HCT116 (cell line): ENCODE results near the gene YWHAB. TPM values are rescaled to one million over a fixed set of nuclear protein-coding genes. Genes with fewer than 3 reads are reported as not detected.

Experiments
- ATAC-seq: fragments of 200-7000 bp; cut with Tn5 transposase; 2 replicates; pipeline ENCODE4 v1.9.1; 2020; ENCODE audit warnings: mild to moderate bottlenecking, moderate library complexity
- BruUV-seq: library from RNA; stranded (reverse); fragments of 400-500 nt; replicated peaks from 2 replicates; lab custom pipeline; 2021; lab: Mats Ljungman, UMichigan
- CTCF ChIA-PET: fragments of 300-600 bp; sonication (Branson Sonifier 250); formaldehyde crosslinking; loops from one replicate; lab custom pipeline; 2021; ENCODE audit warnings: antibody characterized with exemption; lab: Charles Lee
- POLR2A ChIA-PET: fragments of 300-600, 350-600 bp; sonication (Branson Sonifier 250); formaldehyde crosslinking; loops from one replicate; lab custom pipeline; 2021; ENCODE audit warnings: antibody characterized with exemption; lab: Charles Lee
- RAD21 ChIA-PET, 2 experiments: fragments of 300-600 bp; sonication (Branson Sonifier 250); formaldehyde crosslinking; loops; one replicate each; lab custom pipeline; 2023; ENCODE audit warnings: low total read pairs in 2 of 2; ENCODE audit not compliant: uncharacterized antibody in 2 of 2, unreplicated experiment in 2 of 2, low non-redundant PET in 1 of 2; lab: Charles Lee
- DNase-seq: peaks from one replicate; pipeline ENCODE4 v3.0.0-alpha.2; 2010; ENCODE audit warnings: low read depth, low spot score
- H2AFZ ChIP-seq: fragments of 200-600 bp; shearing (Covaris generic), sonication (generic); 2 replicates; pipeline ENCODE4 v1.6.1; 2017; ENCODE audit warnings: low read depth, mixed run types, mixed read lengths, antibody characterized with exemption, low read length; ENCODE audit not compliant: poor library complexity, severe bottlenecking
- H3K27ac ChIP-seq: 2 replicates; pipeline ENCODE4 v1.5.1; 2012; ENCODE audit warnings: low read depth, low read length
- H3K27me3 ChIP-seq: fragments of 200-600 bp; sonication (generic); 2 replicates; pipeline ENCODE4 v1.6.1; 2016; ENCODE audit warnings: mixed run types, low read length, mixed read lengths; ENCODE audit not compliant: insufficient read depth
- H3K36me3 ChIP-seq, 2 experiments: fragments of 200-500 bp in 1 of 2; fragments of 200-600 bp in 1 of 2; sonication (Bioruptor generic) in 1 of 2; sonication (generic) in 1 of 2; 2 replicates each; pipeline versions ENCODE4 v1.5.1 to v1.6.1; 2014 to 2016; ENCODE audit warnings: low read length in 2 of 2, inconsistent platforms in 1 of 2, mixed read lengths in 1 of 2, mixed run types in 1 of 2; ENCODE audit not compliant: insufficient read depth in 2 of 2, control insufficient read depth in 1 of 2
- H3K4me1 ChIP-seq, 2 experiments: fragments of 200-600 bp in 1 of 2; sonication (generic) in 1 of 2; 2 replicates each; pipeline versions ENCODE4 v1.5.1 to v1.6.1; 2012 to 2017; ENCODE audit warnings: low read length in 2 of 2, inconsistent platforms in 1 of 2, mild to moderate bottlenecking in 1 of 2, mixed read lengths in 1 of 2, mixed run types in 1 of 2, moderate library complexity in 1 of 2; ENCODE audit not compliant: insufficient read depth in 2 of 2, control insufficient read depth in 1 of 2
- H3K4me2 ChIP-seq: fragments of 200-600 bp; sonication (generic); 2 replicates; pipeline ENCODE4 v1.6.1; 2017; ENCODE audit warnings: mixed run types, low read length, mixed read lengths
- H3K4me3 ChIP-seq, 2 experiments: fragments of 200-600 bp in 1 of 2; sonication (generic) in 1 of 2; replicated peaks in 1 of 2; 2 replicates each; pipeline ENCODE4 v1.5.1; 2011 to 2016; ENCODE audit warnings: low read length in 2 of 2, control low read depth in 1 of 2, low read depth in 1 of 2, mild to moderate bottlenecking in 1 of 2, mixed read lengths in 1 of 2, mixed run types in 1 of 2
- H3K79me2 ChIP-seq: fragments of 200-600 bp; sonication (generic); 2 replicates; pipeline ENCODE4 v1.6.1; 2017; ENCODE audit warnings: mild to moderate bottlenecking, mixed run types, low read length, moderate library complexity, mixed read lengths; ENCODE audit not compliant: insufficient read depth
- H3K9ac ChIP-seq: fragments of 200-600 bp; sonication (generic); 2 replicates; pipeline ENCODE4 v1.6.1; 2016; ENCODE audit warnings: low read length, mixed read lengths
- H3K9me2 ChIP-seq: fragments of 200-600 bp; sonication (generic), shearing (Covaris generic); 2 replicates; pipeline ENCODE4 v1.6.1; 2017; ENCODE audit warnings: mixed run types, mild to moderate bottlenecking, moderate library complexity; ENCODE audit not compliant: insufficient read depth
- H3K9me3 ChIP-seq, 2 experiments: fragments of 200-500 bp in 1 of 2; fragments of 200-600 bp in 1 of 2; sonication (Bioruptor generic) in 1 of 2; sonication (generic) in 1 of 2; 2 replicates each; pipeline ENCODE4 v1.6.1; 2014 to 2017; ENCODE audit warnings: low read length in 2 of 2, mixed read lengths in 2 of 2, inconsistent platforms in 1 of 2, low read depth in 1 of 2, mild to moderate bottlenecking in 1 of 2, mixed run types in 1 of 2, moderate library complexity in 1 of 2; ENCODE audit not compliant: control insufficient read depth in 1 of 2, insufficient read depth in 1 of 2
- H4K20me1 ChIP-seq: fragments of 200-600 bp; sonication (generic), shearing (Covaris generic); 2 replicates; pipeline ENCODE4 v1.6.1; 2017; ENCODE audit warnings: mixed run types, mild to moderate bottlenecking, moderate library complexity; ENCODE audit not compliant: insufficient read depth
- EGR1 ChIP-seq: IDR thresholded peaks from 2 replicates; pipeline ENCODE4 v1.6.1; 2012; ENCODE audit warnings: low read depth
- ELF1 ChIP-seq: IDR thresholded peaks from 2 replicates; pipeline ENCODE4 v1.6.1; 2012; ENCODE audit warnings: low read depth, borderline replicate concordance
- EZH2 ChIP-seq: fragments of 200-600 bp; sonication (generic); IDR thresholded peaks from 2 replicates; pipeline ENCODE4 v1.6.1; 2017; ENCODE audit warnings: antibody characterized with exemption, mixed run types
- EZH2phosphoT487 ChIP-seq: fragments of 200-600 bp; IDR thresholded peaks from 2 replicates; pipeline ENCODE4 v1.6.1; 2018; ENCODE audit warnings: antibody characterized with exemption, borderline replicate concordance
- MAX ChIP-seq: IDR thresholded peaks from 2 replicates; pipeline ENCODE4 v1.6.1; 2012
- POLR2AphosphoS5 ChIP-seq: IDR thresholded peaks from 2 replicates; pipeline ENCODE4 v1.6.1; 2011; ENCODE audit warnings: mild to moderate bottlenecking, low read depth, low read length, moderate library complexity
- SIN3A ChIP-seq: IDR thresholded peaks from 2 replicates; pipeline ENCODE4 v1.6.1; 2012; ENCODE audit warnings: low read depth
- TCF7L2 ChIP-seq: IDR thresholded peaks from 2 replicates; pipeline ENCODE4 v1.7.0; 2011; ENCODE audit warnings: borderline replicate concordance, inconsistent platforms; ENCODE audit not compliant: insufficient read depth, insufficient read length; ENCODE audit errors: extremely low read depth
- ZFX ChIP-seq: fragments of 450-650 bp; IDR thresholded peaks from 2 replicates; pipeline ENCODE4 v1.6.1; 2017
- intact Hi-C: fragments of 100-400 bp; cut with micrococcal nuclease; formaldehyde crosslinking; loops from 2 replicates; pipeline ENCODE4 v1.10.0; 2022
- total RNA-seq: library from RNA; stranded (reverse); gene quantifications from one replicate; pipeline ENCODE4 v1.2.1, GENCODE V29; 2021; ENCODE audit not compliant: unreplicated experiment
- TF ChIP-seq, protein P1 (sequence below): IDR thresholded peaks from 2 replicates; pipeline ENCODE4 v1.6.1; 2012; ENCODE audit warnings: low read depth
- TF ChIP-seq, protein P2 (sequence below), 3 experiments: fragments of 200-600 bp in 1 of 3; sonication (generic) in 1 of 3; IDR thresholded peaks in 2 of 3; conservative IDR thresholded peaks in 1 of 3; 2 replicates each; pipeline ENCODE4 v1.5.1; 2012 to 2017; ENCODE audit warnings: low read depth in 2 of 3, low read length in 2 of 3, antibody characterized with exemption in 1 of 3, borderline replicate concordance in 1 of 3, control low read depth in 1 of 3, mild to moderate bottlenecking in 1 of 3, mixed read lengths in 1 of 3, mixed run types in 1 of 3, moderate library complexity in 1 of 3; ENCODE audit not compliant: insufficient read depth in 1 of 3

Gene YWHAB
- total RNA-seq, 1 experiment from 2014 or later: 200 TPM

GRCh38 chr20:44887466-44887865 is 2.0 kb downstream of the YWHAB start:
- ATAC-seq (no peak), DNase-seq (no peak)
- peaks cover 70% of the 10 kb centered on the region for H3K79me2 ChIP-seq
- peak overlapping the region; percentile 93 for H3K4me2 ChIP-seq
- peaks cover 37% of the 10 kb centered on the region for H4K20me1 ChIP-seq
- no peak for TF ChIP-seq SIN3A
- no peak for TF ChIP-seq EZH2
- TF ChIP-seq EZH2phosphoT487: no peak
- TF ChIP-seq POLR2AphosphoS5: no peak
- TF ChIP-seq MAX: no peak
- TF ChIP-seq ELF1: no peak
- peaks cover 18 to 32% of the 10 kb centered on the region in 2 experiments; a peak in 3 of 4 replicates for H3K4me1 ChIP-seq
- intact Hi-C loops: no loop called here
- no peak overlapping the region for H3K27ac ChIP-seq
- BruUV-seq: no TSS peak
- ChIA-PET CTCF (no interaction called here), RAD21 (no interaction called here), POLR2A (no interaction called here)
- H3K9me3 ChIP-seq: no peaks in the 10 kb centered on the region
- H3K4me3 ChIP-seq: peak overlapping the region; percentile 62 to 79; a peak in 2 of 4 replicates
- H3K9ac ChIP-seq: peak overlapping the region; percentile 84
- H3K27me3 ChIP-seq: no peaks in the 10 kb centered on the region
- no peak overlapping the region for H2AFZ ChIP-seq
- H3K36me3 ChIP-seq: peaks cover 0 to 16% of the 10 kb centered on the region in 2 experiments; a peak in 1 of 4 replicates
- no peaks in the 10 kb centered on the region for H3K9me2 ChIP-seq

- Histone ChIP-seq H2AFZ (no peak overlapping the region), H3K27me3 (no peaks in the 10 kb centered on the region), H3K9me3 (no peaks in the 10 kb centered on the region), H3K9ac (no peak overlapping the region), H3K27ac (no peak overlapping the region), H3K9me2 (no peaks in the 10 kb centered on the region), H3K4me2 (peak overlapping the region; percentile 93; the same call in 1 of the 2 replicates), H3K4me3 (no peak overlapping the region), H3K36me3 (peaks cover 0 to 16% of the 10 kb centered on the region in 2 experiments; a peak in 1 of 4 replicates), H4K20me1 (peaks cover 37% of the 10 kb centered on the region), H3K79me2 (peaks cover 80% of the 10 kb centered on the region), H3K4me1 (peaks cover 18 to 32% of the 10 kb centered on the region in 2 experiments; a peak in 3 of 4 replicates)
- TF ChIP-seq EGR1: no peak
- TF ChIP-seq ZFX: no peak
- TF ChIP-seq, protein P1, sequence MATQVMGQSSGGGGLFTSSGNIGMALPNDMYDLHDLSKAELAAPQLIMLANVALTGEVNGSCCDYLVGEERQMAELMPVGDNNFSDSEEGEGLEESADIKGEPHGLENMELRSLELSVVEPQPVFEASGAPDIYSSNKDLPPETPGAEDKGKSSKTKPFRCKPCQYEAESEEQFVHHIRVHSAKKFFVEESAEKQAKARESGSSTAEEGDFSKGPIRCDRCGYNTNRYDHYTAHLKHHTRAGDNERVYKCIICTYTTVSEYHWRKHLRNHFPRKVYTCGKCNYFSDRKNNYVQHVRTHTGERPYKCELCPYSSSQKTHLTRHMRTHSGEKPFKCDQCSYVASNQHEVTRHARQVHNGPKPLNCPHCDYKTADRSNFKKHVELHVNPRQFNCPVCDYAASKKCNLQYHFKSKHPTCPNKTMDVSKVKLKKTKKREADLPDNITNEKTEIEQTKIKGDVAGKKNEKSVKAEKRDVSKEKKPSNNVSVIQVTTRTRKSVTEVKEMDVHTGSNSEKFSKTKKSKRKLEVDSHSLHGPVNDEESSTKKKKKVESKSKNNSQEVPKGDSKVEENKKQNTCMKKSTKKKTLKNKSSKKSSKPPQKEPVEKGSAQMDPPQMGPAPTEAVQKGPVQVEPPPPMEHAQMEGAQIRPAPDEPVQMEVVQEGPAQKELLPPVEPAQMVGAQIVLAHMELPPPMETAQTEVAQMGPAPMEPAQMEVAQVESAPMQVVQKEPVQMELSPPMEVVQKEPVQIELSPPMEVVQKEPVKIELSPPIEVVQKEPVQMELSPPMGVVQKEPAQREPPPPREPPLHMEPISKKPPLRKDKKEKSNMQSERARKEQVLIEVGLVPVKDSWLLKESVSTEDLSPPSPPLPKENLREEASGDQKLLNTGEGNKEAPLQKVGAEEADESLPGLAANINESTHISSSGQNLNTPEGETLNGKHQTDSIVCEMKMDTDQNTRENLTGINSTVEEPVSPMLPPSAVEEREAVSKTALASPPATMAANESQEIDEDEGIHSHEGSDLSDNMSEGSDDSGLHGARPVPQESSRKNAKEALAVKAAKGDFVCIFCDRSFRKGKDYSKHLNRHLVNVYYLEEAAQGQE: no peak
- TF ChIP-seq TCF7L2: no peak
- no peak for TF ChIP-seq EZH2phosphoT487
- TF ChIP-seq, protein P2, sequence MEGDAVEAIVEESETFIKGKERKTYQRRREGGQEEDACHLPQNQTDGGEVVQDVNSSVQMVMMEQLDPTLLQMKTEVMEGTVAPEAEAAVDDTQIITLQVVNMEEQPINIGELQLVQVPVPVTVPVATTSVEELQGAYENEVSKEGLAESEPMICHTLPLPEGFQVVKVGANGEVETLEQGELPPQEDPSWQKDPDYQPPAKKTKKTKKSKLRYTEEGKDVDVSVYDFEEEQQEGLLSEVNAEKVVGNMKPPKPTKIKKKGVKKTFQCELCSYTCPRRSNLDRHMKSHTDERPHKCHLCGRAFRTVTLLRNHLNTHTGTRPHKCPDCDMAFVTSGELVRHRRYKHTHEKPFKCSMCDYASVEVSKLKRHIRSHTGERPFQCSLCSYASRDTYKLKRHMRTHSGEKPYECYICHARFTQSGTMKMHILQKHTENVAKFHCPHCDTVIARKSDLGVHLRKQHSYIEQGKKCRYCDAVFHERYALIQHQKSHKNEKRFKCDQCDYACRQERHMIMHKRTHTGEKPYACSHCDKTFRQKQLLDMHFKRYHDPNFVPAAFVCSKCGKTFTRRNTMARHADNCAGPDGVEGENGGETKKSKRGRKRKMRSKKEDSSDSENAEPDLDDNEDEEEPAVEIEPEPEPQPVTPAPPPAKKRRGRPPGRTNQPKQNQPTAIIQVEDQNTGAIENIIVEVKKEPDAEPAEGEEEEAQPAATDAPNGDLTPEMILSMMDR (IDR thresholded peaks at IDR 0.05 in 2 of 3, conservative IDR thresholded peaks at IDR 0.05 in 1 of 3; ENCODE audit: borderline replicate concordance in 1 of 3, insufficient read depth in 1 of 3, low read depth in 2 of 3, low read length in 2 of 3): peak in 2 of 3 experiments; percentile 21 to 37; a peak in 4 of 6 replicates
- CTCF ChIA-PET: interaction anchor here (0.5 to 1.2 kb wide), 3 partner anchors 10 to 140 kb away, joined by 3 to 4 read pairs (median 3); no protein-coding TSS in a partner anchor
- no peak for ATAC-seq
- RAD21 ChIA-PET: no interaction called here
- intact Hi-C loops: no loop called here
- POLR2A ChIA-PET: interaction anchor here (1.7 kb wide), 1 partner anchor 21 kb away, joined by 6 read pairs; the partner anchor contains the start of gene PABPC1L
- BruUV-seq: no TSS peak
- DNase-seq: no peak
These were observed 3.0 kb downstream of the YWHAB start for GRCh38 chr20:44888226-44889103.
